ENCODE data around the gene UBN1.

Gene UBN1

GRCh38 chr16:4846901-4847773 is at the start of gene UBN1, which contains the start of gene GLYR1:
TSS of gene UBN1 (plus strand) at chr16:4847481. CDS start at chr16:4852918, 5,437 bp downstream.
TSS of gene GLYR1 (minus strand) at chr16:4847288. CDS start at chr16:4847265, 23 bp downstream.
- DNase-seq (ENCODE audit: low spot score): peak; percentile 99

- DNase-seq (ENCODE audit: low spot score): no peak
Observed at GRCh38 chr16:4797805-4798252, 49.5 kb upstream of the UBN1 start.

GRCh38 chr16:4798456-4798855 is 48.8 kb upstream of the UBN1 start:
- no peak for DNase-seq (ENCODE audit: low spot score)

GRCh38 chr16:4799171-4799855 is 48.0 kb upstream of the UBN1 start:
- no peak for DNase-seq (ENCODE audit: low spot score)

GRCh38 chr16:4800290-4801041 is 46.8 kb upstream of the UBN1 start:
- DNase-seq (ENCODE audit: low spot score): no peak

- no peak for DNase-seq (ENCODE audit: low spot score)
Observed at GRCh38 chr16:4801051-4801961, 46.0 kb upstream of the UBN1 start.

GRCh38 chr16:4801962-4802658 is 45.2 kb upstream of the UBN1 start, which contains the start of gene ROGDI:
TSS of gene ROGDI (minus strand) at chr16:4802633. CDS start at chr16:4802571, 62 bp downstream.
- DNase-seq (ENCODE audit: low spot score): peak; percentile 62

- DNase-seq (ENCODE audit: low spot score): peak; percentile 90
Observed at GRCh38 chr16:4802659-4803287, 44.5 kb upstream of the UBN1 start.

GRCh38 chr16:4803401-4803844 is 43.9 kb upstream of the UBN1 start:
- DNase-seq (ENCODE audit: low spot score): no peak

- DNase-seq (ENCODE audit: low spot score): no peak
Observed at GRCh38 chr16:4803898-4804762, 43.2 kb upstream of the UBN1 start.

GRCh38 chr16:4805231-4805630 is 42.0 kb upstream of the UBN1 start:
- DNase-seq (ENCODE audit: low spot score): no peak

- DNase-seq (ENCODE audit: low spot score): no peak
Observed at GRCh38 chr16:4806280-4806679, 41.0 kb upstream of the UBN1 start.

GRCh38 chr16:4811242-4811641 is 36.0 kb upstream of the UBN1 start:
- no peak for DNase-seq (ENCODE audit: low spot score)

- DNase-seq (ENCODE audit: low spot score): no peak
Observed at GRCh38 chr16:4811773-4812172, 35.5 kb upstream of the UBN1 start.

GRCh38 chr16:4813251-4814003 is 33.9 kb upstream of the UBN1 start:
- no peak for DNase-seq (ENCODE audit: low spot score)

- no peak for DNase-seq (ENCODE audit: low spot score)
Observed at GRCh38 chr16:4814046-4814445, 33.2 kb upstream of the UBN1 start.

- DNase-seq (ENCODE audit: low spot score): no peak
Observed at GRCh38 chr16:4814542-4815173, 32.6 kb upstream of the UBN1 start.

GRCh38 chr16:4820652-4821051 is 26.6 kb upstream of the UBN1 start:
- no peak for DNase-seq (ENCODE audit: low spot score)
